Activated naive CD4-positive, alpha-beta T cell treated with Interleukin-2 at 50 U/mL for 16 hours (primary cell): ENCODE data around the gene KERA.

ENCODE experiments used
- DNase-seq: peaks from one replicate; pipeline ENCODE4 v3.0.0-alpha.2; 2020

KERA gene

GRCh38 chr12:91007531-91008290, 50.1 kb downstream of the KERA start:
- no peak for DNase-seq

DNA sequence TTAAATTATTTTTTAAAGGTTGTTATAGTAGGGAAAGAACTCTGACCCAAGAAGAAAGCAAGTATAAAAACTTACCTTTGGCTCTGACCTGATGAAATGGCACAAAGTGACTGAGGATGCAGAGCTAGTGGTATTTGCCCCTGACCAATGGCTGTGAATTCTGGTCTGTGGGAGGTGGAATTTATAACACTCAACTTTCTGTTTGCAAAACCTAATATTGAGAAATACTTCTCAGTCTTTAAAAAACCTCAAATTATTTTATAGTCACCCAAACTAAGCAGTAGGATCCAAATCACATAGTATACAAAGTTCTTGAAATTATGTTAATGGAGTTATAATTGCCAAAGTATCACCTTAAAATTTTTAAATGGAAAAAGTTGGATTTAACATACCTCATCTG, 53.0 kb downstream of the KERA start, which contains the start of gene EPYC:
Gene EPYC, minus strand, starts transcription at position 101 of the 400 bp plus-strand sequence. CDS start 2,407 bp downstream, outside the sequence.
- DNase-seq, result no peak

GRCh38 chr12:91003737-91004136, 54.1 kb downstream of the KERA start:
- DNase-seq, result no peak

- DNase-seq, result no peak
Measured at GRCh38 chr12:91001306-91001705, 56.5 kb downstream of the KERA start.
